HL-60 (cell line): ENCODE measurements around the gene CEPT1.
A peak's percentile ranks its signal among the peaks of the same experiment; 100 is the strongest.

ENCODE experiments used
- DNase-seq, 2 experiments: peaks; one replicate each; pipeline ENCODE4 v3.0.0-alpha.2; 2010 to 2020; ENCODE audit warnings: low read depth in 1 of 2, low spot score in 1 of 2
- H3K27ac ChIP-seq: fragments of 250-450 bp; sonication (Bioruptor Pico); replicated peaks from 2 replicates; pipeline ENCODE4 v1.5.1; 2020; ENCODE audit warnings: mild to moderate bottlenecking, moderate library complexity
- H3K27me3 ChIP-seq: fragments of 250-450 bp; sonication (Bioruptor Pico); 2 replicates; pipeline ENCODE4 v1.5.1; 2021; ENCODE audit warnings: mild to moderate bottlenecking, moderate library complexity; ENCODE audit not compliant: insufficient read depth, poor library complexity, severe bottlenecking
- H3K4me3 ChIP-seq: replicated peaks from 2 replicates; pipeline ENCODE4 v1.5.1; 2011; ENCODE audit warnings: mild to moderate bottlenecking, control low read depth, low read length; ENCODE audit not compliant: insufficient read depth
- CTCF ChIP-seq: IDR thresholded peaks from one replicate; pipeline ENCODE4 v1.5.1; 2011; ENCODE audit warnings: low read length, control low read depth, inconsistent platforms; ENCODE audit not compliant: insufficient read depth
- GABPA ChIP-seq: IDR thresholded peaks from 2 replicates; pipeline ENCODE4 v1.6.1; 2012; ENCODE audit warnings: low read depth
- POLR2AphosphoS5 ChIP-seq: IDR thresholded peaks from 2 replicates; pipeline ENCODE4 v1.6.1; 2012; ENCODE audit warnings: low read depth
- REST ChIP-seq: IDR thresholded peaks from 2 replicates; pipeline ENCODE4 v1.6.1; 2012; ENCODE audit warnings: low read depth; ENCODE audit not compliant: insufficient replicate concordance
- SPI1 ChIP-seq: IDR thresholded peaks from 2 replicates; pipeline ENCODE4 v1.6.1; 2012; ENCODE audit warnings: low read depth, mild to moderate bottlenecking, borderline replicate concordance

Gene CEPT1

DNA sequence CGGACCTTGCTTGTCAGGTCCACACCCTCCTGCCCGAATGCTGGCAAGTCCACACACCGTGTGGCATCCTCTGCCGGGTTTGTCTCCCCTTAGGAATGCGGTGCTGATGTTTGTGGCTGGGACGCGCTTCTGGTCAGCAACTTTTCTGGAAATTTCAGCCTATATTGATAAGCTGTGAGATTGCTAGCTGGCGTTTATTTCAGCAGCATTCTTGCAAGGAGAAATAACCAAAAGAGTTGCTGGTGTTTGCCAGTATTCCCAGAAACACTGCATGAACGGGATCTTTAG is 601 bp downstream of the CEPT1 start:
- Histone ChIP-seq H3K27me3 (no peaks in the 10 kb centered on the region), H3K27ac (peak overlapping the region; percentile 82), H3K4me3 (peak overlapping the region; percentile 91)
- DNase-seq: no peak
- TF ChIP-seq CTCF (no peak), GABPA (no peak)

DNA sequence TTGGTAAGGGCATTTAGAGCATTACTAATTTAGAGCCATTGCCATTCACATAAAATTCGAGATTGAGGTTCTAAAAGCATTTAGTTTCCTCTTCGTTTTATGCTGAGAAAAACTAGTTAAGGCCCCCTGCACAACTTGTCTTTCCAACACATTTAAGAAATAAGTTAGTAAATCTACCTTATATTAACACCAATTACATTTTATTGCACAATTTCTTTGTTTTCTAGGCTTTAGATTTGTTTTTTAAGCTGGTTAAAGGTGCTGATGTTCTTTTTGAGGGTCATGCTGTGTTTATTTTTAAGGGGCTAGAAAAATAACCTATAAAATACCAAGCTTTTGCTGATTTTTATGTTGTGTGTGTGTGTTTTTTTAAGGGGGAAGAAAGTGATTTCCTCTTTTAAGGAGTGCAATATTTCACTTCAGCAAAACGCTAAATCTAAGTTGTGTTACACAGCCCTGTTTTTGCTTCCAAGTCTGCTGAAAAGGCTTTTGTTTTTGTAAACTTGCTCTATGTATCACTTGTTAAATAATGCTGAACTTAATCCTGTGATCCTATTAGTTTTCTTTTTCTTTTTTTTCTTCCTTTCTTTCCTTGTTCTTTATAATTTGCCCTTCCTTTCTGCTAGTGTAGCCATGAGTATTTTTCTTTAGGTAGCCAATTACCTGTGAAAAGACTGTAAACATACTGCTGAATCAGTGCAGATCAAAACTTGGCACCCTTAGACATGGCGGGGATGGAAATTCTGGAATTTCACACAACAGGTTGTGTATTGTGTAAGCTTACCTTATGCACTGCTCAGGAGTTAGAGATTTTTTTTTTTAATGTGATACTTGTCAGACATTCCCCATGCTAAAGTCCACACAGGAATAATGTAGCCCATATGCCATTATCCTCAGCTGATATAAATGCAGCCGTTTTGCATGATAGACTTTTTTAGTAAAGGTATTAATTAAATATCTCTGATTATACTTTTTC is 1.5 kb downstream of the CEPT1 start:
- Histone ChIP-seq H3K27ac (peak overlapping the region; percentile 82), H3K27me3 (no peaks in the 10 kb centered on the region), H3K4me3 (peak overlapping the region; percentile 91)
- TF ChIP-seq REST (no peak), SPI1 (peak; percentile 81; the same call in 1 of the 2 replicates), POLR2AphosphoS5 (no peak)
- DNase-seq: no peak

- no peak for TF ChIP-seq CTCF
- TF ChIP-seq GABPA: no peak
- no peak for TF ChIP-seq SPI1
- TF ChIP-seq POLR2AphosphoS5: no peak
- no peak for TF ChIP-seq REST
- Histone ChIP-seq H3K27ac (no peak overlapping the region), H3K4me3 (no peak overlapping the region), H3K27me3 (no peaks in the 10 kb centered on the region)
- no peak for DNase-seq
Measured at GRCh38 chr1:111142356-111142975, 2.4 kb downstream of the CEPT1 start.

- no peak for DNase-seq
- H3K27me3 ChIP-seq: no peaks in the 10 kb centered on the region
- no peak overlapping the region for H3K27ac ChIP-seq
- no peak for TF ChIP-seq POLR2AphosphoS5
- TF ChIP-seq CTCF: no peak
- TF ChIP-seq GABPA: no peak
- TF ChIP-seq REST: no peak
- no peak for TF ChIP-seq SPI1
- H3K4me3 ChIP-seq: no peak overlapping the region
Measured at GRCh38 chr1:111145542-111145941, 5.5 kb downstream of the CEPT1 start.
